Esophagus muscularis mucosa (tissue), 4 donors: ENCODE measurements around the gene SFXN5. TPM values are rescaled to one million over a fixed set of nuclear protein-coding genes. Genes with fewer than 3 reads are reported as not detected.

ENCODE experiments used
- DNase-seq: peaks from one replicate; pipeline ENCODE4 v3.0.0-alpha.2; 2017; ENCODE audit errors: extremely low spot score
- H3K27ac ChIP-seq, 4 donors: fragments of 200-600 bp; sonication (generic); replicated peaks in 1 of 4; 1 replicate in 3 of 4; 2 replicates in 1 of 4; pipeline ENCODE4 v1.5.1; 2016 to 2019; ENCODE audit warnings: mild to moderate bottlenecking in 1 of 4
- H3K27me3 ChIP-seq, 4 donors: fragments of 200-600 bp; sonication (generic); one replicate each; pipeline versions ENCODE4 v1.5.1 to v1.6.0; 2016 to 2019
- H3K36me3 ChIP-seq, 4 donors: fragments of 200-600 bp; sonication (generic); one replicate each; pipeline ENCODE4 v1.5.1; 2016 to 2019
- H3K4me1 ChIP-seq, 4 donors: fragments of 200-600 bp; sonication (generic); one replicate each; pipeline ENCODE4 v1.5.1; 2016 to 2019
- H3K4me3 ChIP-seq, 4 donors: fragments of 200-600 bp; sonication (generic); 1 replicate in 2 of 4; 2 replicates in 2 of 4; pipeline ENCODE4 v1.5.1; 2016 to 2019; ENCODE audit warnings: mild to moderate bottlenecking in 4 of 4, moderate library complexity in 1 of 4
- H3K9me3 ChIP-seq, 4 donors: fragments of 200-600 bp; sonication (generic); 1 replicate in 3 of 4; 2 replicates in 1 of 4; pipeline ENCODE4 v1.5.1; 2016 to 2019
- CTCF ChIP-seq, 3 experiments: fragments of 200-600 bp in 2 of 3; fragments of 450-650 bp in 1 of 3; sonication (generic) in 2 of 3; IDR thresholded peaks; one replicate each; pipeline ENCODE4 v1.5.1; 2017 to 2019; ENCODE audit warnings: antibody characterized with exemption in 3 of 3, mild to moderate bottlenecking in 2 of 3, moderate library complexity in 1 of 3
- EP300 ChIP-seq: sonication (generic); formaldehyde crosslinking; IDR thresholded peaks from one replicate; pipeline ENCODE4 v1.6.1; 2017; ENCODE audit warnings: antibody characterized with exemption
- POLR2A ChIP-seq: fragments of 450-650 bp; IDR thresholded peaks from one replicate; pipeline ENCODE4 v1.6.1; 2017; ENCODE audit warnings: antibody characterized with exemption, moderate library complexity, mild to moderate bottlenecking, low read depth
- POLR2AphosphoS5 ChIP-seq, 2 donors: sonication (generic); formaldehyde crosslinking; IDR thresholded peaks; one replicate each; pipeline ENCODE4 v1.6.1; 2017; ENCODE audit warnings: antibody characterized with exemption in 2 of 2
- WGBS: methylation state at CpG from one replicate; pipeline ENCODE4 v1.1.5; 2018; 5-methylcytosine and 5-hydroxymethylcytosine counted together
- intact Hi-C: fragments of 100-400 bp; cut with DNase I; formaldehyde crosslinking; loops from one replicate; pipeline ENCODE4 v1.15.1; 2023
- total RNA-seq, 4 donors: library from RNA; depleted of rRNA; stranded (reverse); fragments of >200 nt; gene quantifications; one replicate each; pipeline versions ENCODE4 v1.1.0 to v1.2.1, GENCODE V29; 2016

The SFXN5 gene
- total RNA-seq, 4 donors from 2014 or later: 5.8 to 10.0 (median 6.8) TPM

DNA sequence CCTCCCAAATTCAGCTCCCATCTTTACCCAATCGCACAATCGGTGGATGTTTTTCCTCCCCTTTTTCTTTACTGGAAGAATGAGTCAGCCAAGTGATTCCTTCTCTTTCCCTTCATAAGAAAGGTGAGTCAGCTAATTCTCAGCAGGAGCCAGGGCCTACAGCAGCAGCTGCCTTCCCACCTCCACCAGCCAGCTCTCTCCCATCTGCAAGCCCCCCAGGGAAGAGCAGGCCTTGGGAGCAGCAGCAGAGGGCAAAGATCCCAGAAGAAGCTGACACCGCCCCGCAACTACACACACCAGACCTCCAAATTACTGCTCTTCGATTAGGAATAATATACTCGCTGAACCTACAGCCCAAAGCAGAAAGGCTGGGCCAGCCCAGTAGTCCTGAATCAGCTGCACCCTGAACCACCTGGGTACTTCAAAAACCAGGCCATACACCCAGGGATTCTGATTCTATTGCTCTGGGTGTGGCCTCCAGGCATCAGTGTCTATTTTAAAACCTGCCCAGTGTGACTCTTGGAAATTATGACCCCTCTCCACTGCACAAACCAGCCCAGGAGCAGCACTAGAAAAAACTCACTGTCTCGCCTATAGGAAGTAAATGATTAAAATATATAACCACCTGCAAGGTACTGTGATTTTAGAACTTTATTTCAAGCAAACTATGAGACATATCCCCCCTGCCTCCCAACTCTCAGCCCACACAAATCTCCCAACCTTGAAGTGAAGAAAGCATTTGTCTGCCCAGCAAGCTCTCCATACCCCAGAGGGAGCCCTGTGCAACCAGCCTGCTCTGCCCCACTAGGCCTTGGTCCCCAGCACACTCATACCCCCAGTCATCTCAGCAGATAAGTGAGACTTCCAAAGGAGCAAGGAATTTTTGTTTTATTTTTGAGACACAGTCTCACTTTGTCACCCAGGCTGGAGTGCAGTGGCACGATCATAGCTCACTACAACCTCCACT lies 7.3 kb downstream of the SFXN5 start:
- no peaks in the 10 kb centered on the region for H3K36me3 ChIP-seq
- peaks cover 11 to 27% (median 22%) of the 10 kb centered on the region in 4 donors for H3K4me1 ChIP-seq
- H3K27ac ChIP-seq: no peak overlapping the region
- intact Hi-C loops: no loop called here
- no peak overlapping the region for H3K4me3 ChIP-seq
- no peak for TF ChIP-seq CTCF (IDR thresholded peaks at IDR 0.05)
- TF ChIP-seq POLR2AphosphoS5 (IDR thresholded peaks at IDR 0.05): no peak
- no peak for TF ChIP-seq EP300
- no peak for TF ChIP-seq POLR2A
- WGBS: 78% methylated on average over 8 of the region's 8 CpGs
- no peaks in the 10 kb centered on the region for H3K9me3 ChIP-seq
- DNase-seq: no peak
- H3K27me3 ChIP-seq: no peaks in the 10 kb centered on the region

DNA sequence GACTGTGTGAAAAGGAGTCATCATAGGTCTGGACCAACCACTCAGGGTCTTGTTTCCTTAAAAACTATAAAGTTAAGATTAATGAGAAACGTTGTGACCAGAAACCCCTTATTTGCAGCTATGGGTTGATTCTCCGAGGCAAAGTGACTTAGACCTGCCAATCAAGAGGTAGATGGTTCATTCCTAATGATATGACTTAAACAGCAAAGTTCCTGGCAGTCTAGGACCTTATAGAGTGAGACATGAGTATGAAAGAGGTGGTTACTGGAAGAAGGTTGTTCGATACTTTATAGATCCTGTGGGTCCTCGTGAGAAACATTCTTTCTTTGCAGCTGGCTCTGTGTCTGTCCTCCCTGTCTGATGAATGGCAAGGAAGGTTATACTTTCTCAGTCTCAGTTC lies 8.0 kb downstream of the SFXN5 start:
- Histone ChIP-seq H3K27me3 (no peaks in the 10 kb centered on the region), H3K4me1 (peaks cover 4 to 20% (median 15%) of the 10 kb centered on the region in 4 donors), H3K27ac (no peak overlapping the region), H3K4me3 (no peak overlapping the region), H3K9me3 (no peaks in the 10 kb centered on the region), H3K36me3 (peaks cover 0 to 3% (median under 1%) of the 10 kb centered on the region in 4 donors)
- WGBS: 77% methylated on average over 4 of the region's 4 CpGs
- TF ChIP-seq POLR2AphosphoS5 (IDR thresholded peaks at IDR 0.05): no peak
- TF ChIP-seq CTCF (IDR thresholded peaks at IDR 0.05): no peak
- TF ChIP-seq EP300: no peak
- TF ChIP-seq POLR2A: no peak
- DNase-seq: no peak
- intact Hi-C loops: no loop called here

- no peaks in the 10 kb centered on the region for H3K27me3 ChIP-seq
- DNase-seq: no peak
- intact Hi-C loops: no loop called here
- TF ChIP-seq POLR2AphosphoS5 (IDR thresholded peaks at IDR 0.05): no peak
- no peak for TF ChIP-seq EP300
- no peak for TF ChIP-seq CTCF (IDR thresholded peaks at IDR 0.05)
- TF ChIP-seq POLR2A: no peak
- H3K36me3 ChIP-seq: peaks cover 11 to 38% (median 27%) of the 10 kb centered on the region in 4 donors
- H3K4me3 ChIP-seq: no peak overlapping the region
- peaks cover 0 to 9% (median 7%) of the 10 kb centered on the region in 4 donors for H3K4me1 ChIP-seq
- H3K27ac ChIP-seq: no peak overlapping the region
- H3K9me3 ChIP-seq: peaks cover 0 to 12% (median 5%) of the 10 kb centered on the region in 4 donors
- WGBS: 92% methylated on average over 6 of the region's 6 CpGs
These were observed 12.4 kb downstream of the SFXN5 start for GRCh38 chr2:73059106-73059505.

- H3K27ac ChIP-seq: no peak overlapping the region
- intact Hi-C loops: no loop called here
These were observed 16.5 kb downstream of the SFXN5 start for GRCh38 chr2:73054980-73055379.

More at GRCh38 chr2:73054980-73055379, 16.5 kb downstream of the SFXN5 start:
- Histone ChIP-seq H3K9me3 (peaks cover 0 to 12% (median 5%) of the 10 kb centered on the region in 4 donors), H3K4me3 (no peak overlapping the region), H3K27me3 (no peaks in the 10 kb centered on the region), H3K36me3 (peaks cover 11 to 40% (median 28%) of the 10 kb centered on the region in 4 donors), H3K4me1 (peaks cover 0 to 4% (median 0%) of the 10 kb centered on the region in 4 donors)
- 84% methylated on average over 5 of the region's 5 CpGs for WGBS
- TF ChIP-seq EP300 (no peak), POLR2AphosphoS5 (IDR thresholded peaks at IDR 0.05) (no peak), POLR2A (no peak), CTCF (IDR thresholded peaks at IDR 0.05) (no peak)
- no peak for DNase-seq
